ENCODE results near the gene LFNG.

The LFNG gene

DNA sequence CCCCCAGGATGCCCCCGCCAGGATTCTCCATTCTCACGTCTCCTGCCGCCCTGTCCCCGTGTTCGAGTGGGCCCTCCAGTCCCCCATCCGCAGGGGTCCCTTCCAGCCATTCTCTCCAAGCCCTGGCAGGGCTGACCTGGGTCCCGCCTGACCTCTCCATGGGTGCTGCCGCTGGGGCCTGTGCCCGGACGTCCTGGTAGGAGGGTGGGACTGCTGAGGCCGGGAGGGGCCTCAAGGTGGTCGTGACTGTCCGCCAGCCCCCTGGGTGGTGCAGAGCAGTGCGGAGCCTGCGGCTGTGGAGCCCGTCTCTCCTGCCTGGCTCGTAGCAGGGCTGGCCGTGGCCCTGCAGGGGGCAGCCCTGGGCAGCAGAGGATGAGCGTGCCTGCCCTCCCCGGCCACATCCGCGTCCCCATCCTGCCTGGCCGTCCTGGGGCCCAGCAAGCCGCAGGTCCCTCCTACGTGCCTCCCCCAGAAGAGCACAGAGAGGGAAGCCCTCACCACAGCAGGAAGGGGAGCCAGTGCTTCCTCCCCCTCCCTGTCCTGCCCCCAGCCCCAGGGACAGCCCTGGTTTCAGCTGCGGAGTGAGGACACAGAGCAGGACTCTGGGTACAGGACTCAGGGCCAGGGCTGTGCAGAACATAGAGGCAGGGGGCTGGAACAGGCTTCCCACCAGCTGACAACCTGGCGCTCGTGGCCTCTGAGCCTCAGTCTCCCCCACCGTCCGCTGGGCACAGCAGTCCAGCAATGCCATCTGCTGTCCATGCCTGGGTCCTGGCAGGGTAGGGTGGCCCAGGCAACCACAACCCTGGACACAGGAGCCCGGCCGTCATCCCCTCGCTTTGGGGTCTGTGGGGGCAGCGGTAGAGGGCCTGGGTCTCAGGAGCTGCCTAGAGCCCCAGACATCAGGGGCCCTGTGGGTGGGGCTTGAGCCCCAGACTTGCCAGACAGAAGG, 41.9 kb upstream of the LFNG start:
- ChIA-PET POLR2A (no interaction called here), CTCF (no interaction called here)
- TF ChIP-seq BHLHE40 (IDR thresholded peaks at IDR 0.05; ENCODE audit: borderline replicate concordance) (no peak), L3MBTL2 (conservative IDR thresholded peaks at IDR 0.05) (no peak), TARDBP (IDR thresholded peaks at IDR 0.05) (no peak), SP1 (IDR thresholded peaks at IDR 0.05) (no peak), HDGF (IDR thresholded peaks at IDR 0.05; ENCODE audit: borderline replicate concordance) (no peak), NFRKB (IDR thresholded peaks at IDR 0.05) (no peak), ELF4 (IDR thresholded peaks at IDR 0.05) (no peak), SUZ12 (IDR thresholded peaks at IDR 0.05) (no peak), FOXK2 (IDR thresholded peaks at IDR 0.05) (no peak), ZNF384 (IDR thresholded peaks at IDR 0.05) (no peak), FOXA1 (IDR thresholded peaks at IDR 0.05) (no peak), LEF1 (IDR thresholded peaks at IDR 0.05; ENCODE audit: borderline replicate concordance) (no peak), PKNOX1 (IDR thresholded peaks at IDR 0.05) (no peak), CTBP1 (IDR thresholded peaks at IDR 0.05; ENCODE audit: borderline replicate concordance) (no peak), FOXM1 (IDR thresholded peaks at IDR 0.05; ENCODE audit: borderline replicate concordance) (no peak), ARNT (IDR thresholded peaks at IDR 0.05) (no peak)
- peak; percentile 69 for DNase-seq (ENCODE audit: extremely low spot score)

DNA sequence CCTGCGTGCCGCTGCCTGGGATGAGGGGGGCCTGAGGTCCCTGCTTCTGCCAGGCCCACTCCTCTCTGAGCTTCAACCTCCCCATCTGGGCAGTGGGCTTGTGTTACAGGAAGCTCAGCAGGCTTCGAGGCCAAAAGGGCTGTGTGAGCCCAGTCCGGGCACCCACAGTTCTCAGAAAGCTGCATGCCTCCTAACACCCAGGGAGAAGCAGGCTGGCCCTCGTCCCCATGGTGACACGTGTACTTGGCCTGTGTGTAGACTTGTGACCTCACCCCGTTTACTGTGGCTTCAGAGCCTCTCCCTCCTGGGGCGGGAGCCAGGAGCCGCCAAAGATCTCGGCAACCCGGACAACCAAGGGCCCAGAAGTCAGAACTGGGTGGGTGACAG, 41.2 kb upstream of the LFNG start:
- DNase-seq (ENCODE audit: extremely low spot score), result no peak
- CTCF ChIA-PET, result no interaction called here
- POLR2A ChIA-PET, result no interaction called here
- TF ChIP-seq PKNOX1 (IDR thresholded peaks at IDR 0.05) (no peak), NFRKB (IDR thresholded peaks at IDR 0.05) (no peak), FOXK2 (IDR thresholded peaks at IDR 0.05) (no peak), CTBP1 (IDR thresholded peaks at IDR 0.05; ENCODE audit: borderline replicate concordance) (no peak), TARDBP (IDR thresholded peaks at IDR 0.05) (no peak), HDGF (IDR thresholded peaks at IDR 0.05; ENCODE audit: borderline replicate concordance) (no peak), ZNF384 (IDR thresholded peaks at IDR 0.05) (no peak), BHLHE40 (IDR thresholded peaks at IDR 0.05; ENCODE audit: borderline replicate concordance) (no peak)

DNA sequence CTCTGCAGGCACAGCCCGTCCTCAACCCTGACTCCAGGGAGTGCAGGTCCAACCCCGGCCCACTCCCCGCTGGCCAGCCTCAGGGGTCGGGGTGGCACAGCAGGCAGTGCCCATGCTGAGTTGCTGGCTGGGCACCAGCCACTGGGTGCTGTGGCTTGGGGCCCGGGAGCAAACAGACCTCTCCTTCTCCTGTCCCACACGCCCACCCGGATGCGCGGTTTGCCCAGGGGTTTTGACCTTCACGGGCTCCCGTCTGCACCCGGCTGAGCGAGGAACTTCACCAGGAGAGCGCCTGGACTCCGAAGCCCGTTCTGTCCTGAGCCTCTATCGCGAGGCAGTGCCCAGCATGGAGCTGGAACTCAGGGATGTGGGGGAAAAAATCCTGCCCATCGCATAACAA, 40.8 kb upstream of the LFNG start:
- POLR2A ChIA-PET, result no interaction called here
- CTCF ChIA-PET, result no interaction called here
- no peak for TF ChIP-seq FOXM1 (IDR thresholded peaks at IDR 0.05; ENCODE audit: borderline replicate concordance)
- TF ChIP-seq ELF4 (IDR thresholded peaks at IDR 0.05), result no peak
- TF ChIP-seq HDGF (IDR thresholded peaks at IDR 0.05; ENCODE audit: borderline replicate concordance), result no peak
- no peak for TF ChIP-seq NFRKB (IDR thresholded peaks at IDR 0.05)
- no peak for TF ChIP-seq LEF1 (IDR thresholded peaks at IDR 0.05; ENCODE audit: borderline replicate concordance)
- no peak for TF ChIP-seq SP1 (IDR thresholded peaks at IDR 0.05)
- no peak for TF ChIP-seq FOXA1 (IDR thresholded peaks at IDR 0.05)
- TF ChIP-seq ARNT (IDR thresholded peaks at IDR 0.05), result no peak
- no peak for TF ChIP-seq FOXK2 (IDR thresholded peaks at IDR 0.05)
- TF ChIP-seq SUZ12 (IDR thresholded peaks at IDR 0.05), result no peak
- no peak for TF ChIP-seq L3MBTL2 (conservative IDR thresholded peaks at IDR 0.05)
- no peak for TF ChIP-seq PKNOX1 (IDR thresholded peaks at IDR 0.05)
- TF ChIP-seq ZNF384 (IDR thresholded peaks at IDR 0.05), result no peak
- no peak for TF ChIP-seq BHLHE40 (IDR thresholded peaks at IDR 0.05; ENCODE audit: borderline replicate concordance)
- TF ChIP-seq TARDBP (IDR thresholded peaks at IDR 0.05), result no peak
- TF ChIP-seq CTBP1 (IDR thresholded peaks at IDR 0.05; ENCODE audit: borderline replicate concordance), result no peak
- DNase-seq (ENCODE audit: extremely low spot score), result no peak

GRCh38 chr7:2479276-2480069, 40.1 kb upstream of the LFNG start:
- DNase-seq (ENCODE audit: extremely low spot score), result no peak
- ChIA-PET POLR2A (no interaction called here), CTCF (no interaction called here)
- TF ChIP-seq FOXM1 (IDR thresholded peaks at IDR 0.05; ENCODE audit: borderline replicate concordance) (no peak), TARDBP (IDR thresholded peaks at IDR 0.05) (no peak)

DNA sequence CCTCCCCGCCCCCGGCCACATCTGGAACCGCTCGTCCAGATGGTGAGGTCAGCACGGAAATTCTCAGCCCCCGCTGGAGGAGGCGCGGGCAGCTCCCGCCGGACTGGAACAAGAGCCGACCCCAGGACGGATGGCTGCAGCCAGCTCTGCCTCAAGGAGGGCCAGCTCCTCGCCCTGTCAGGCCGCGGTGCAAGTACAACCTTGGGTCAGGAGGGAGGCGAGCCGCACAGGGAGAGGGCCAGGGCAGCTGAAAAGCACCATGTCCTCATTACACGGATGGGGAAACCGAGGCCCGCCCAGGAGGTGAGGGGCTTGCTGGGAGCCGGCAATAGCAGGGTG, 39.5 kb upstream of the LFNG start:
- TF ChIP-seq FOXM1 (IDR thresholded peaks at IDR 0.05; ENCODE audit: borderline replicate concordance), result no peak
- DNase-seq (ENCODE audit: extremely low spot score), result no peak
- POLR2A ChIA-PET, result no interaction called here
- CTCF ChIA-PET, result interaction anchor here (0.9 kb wide), 1 partner anchor 11 kb away, joined by 4 read pairs; no protein-coding TSS in a partner anchor

GRCh38 chr7:2481195-2481594, 38.4 kb upstream of the LFNG start:
- ChIA-PET POLR2A (no interaction called here), CTCF (interaction anchor here (1.4 kb wide), 1 partner anchor 13 kb away, joined by 3 read pairs; no protein-coding TSS in a partner anchor)
- no peak for DNase-seq (ENCODE audit: extremely low spot score)
- TF ChIP-seq ELF4 (IDR thresholded peaks at IDR 0.05) (no peak), LEF1 (IDR thresholded peaks at IDR 0.05; ENCODE audit: borderline replicate concordance) (no peak), TARDBP (IDR thresholded peaks at IDR 0.05) (no peak), SP1 (IDR thresholded peaks at IDR 0.05) (no peak), BHLHE40 (IDR thresholded peaks at IDR 0.05; ENCODE audit: borderline replicate concordance) (no peak), ARNT (IDR thresholded peaks at IDR 0.05) (no peak), CTBP1 (IDR thresholded peaks at IDR 0.05; ENCODE audit: borderline replicate concordance) (no peak), FOXM1 (IDR thresholded peaks at IDR 0.05; ENCODE audit: borderline replicate concordance) (no peak), HDGF (IDR thresholded peaks at IDR 0.05; ENCODE audit: borderline replicate concordance) (no peak)

Measured in HEK293T (cell line).